ENCODE results near the gene PRELID1. TPM values are rescaled to one million over a fixed set of nuclear protein-coding genes. Genes with fewer than 3 reads are reported as not detected.

Gene PRELID1
- total and polyA plus RNA-seq, 10 of the 15 experiments (the other 5 are each of a cell fraction or from before 2014, with no cell fraction given) = 30.9 to 584 (median 254) TPM

GRCh38 chr5:177351392-177352329 lies 48.1 kb downstream of the PRELID1 start, which contains the start of gene LMAN2 (continued):
- TF ChIP-seq RELB (IDR thresholded peaks at IDR 0.05; ENCODE audit: low read depth) (peak; percentile 100), MEF2A (IDR thresholded peaks at IDR 0.05; ENCODE audit: insufficient read depth, low read depth, low read length) (no peak), PBX3 (IDR thresholded peaks at IDR 0.05; ENCODE audit: insufficient replicate concordance, low read depth, low read length) (peak; percentile 98), JUNB (IDR thresholded peaks at IDR 0.05) (no peak), PML (IDR thresholded peaks at IDR 0.05; ENCODE audit: low read length) (peak; percentile 80; the same call in 1 of the 2 replicates)

- H3K4me3 ChIP-seq = no peak overlapping the region
- WGBS (ENCODE audit: insufficient coverage, insufficient replicate concordance, low lambda C conversion rate, missing lambda C conversion rate) = 0% methylated on average over 1 of the region's 5 CpGs
- H3K36me3 ChIP-seq (ENCODE audit: control insufficient read depth in 2 of 2, insufficient read depth in 2 of 2, low read length in 1 of 2) = peaks cover 0 to 4% of the 10 kb centered on the region in 2 experiments; a peak in 2 of 4 replicates
- SMC1A ChIA-PET (ENCODE audit: uncharacterized antibody, unreplicated experiment) = interaction anchor here (0.6 to 3.4 kb wide), 4 partner anchors 9 to 205 kb away, joined by 3 to 20 read pairs (median 12); no protein-coding TSS in a partner anchor
- DNase-seq (ENCODE audit: low read depth, low spot score) = no peak
- peaks cover 28% of the 10 kb centered on the region for H3K4me1 ChIP-seq (ENCODE audit: control insufficient read depth, insufficient read depth, low read length)
- H3K79me2 ChIP-seq (ENCODE audit: control insufficient read depth, insufficient read depth, low read length) = peaks cover 32% of the 10 kb centered on the region
- no peaks in the 10 kb centered on the region for H4K20me1 ChIP-seq (ENCODE audit: control insufficient read depth, insufficient read depth)
- BruUV-seq (replicated peaks) = no TSS peak
- H3K27ac ChIP-seq (ENCODE audit: control insufficient read depth, insufficient read depth) = no peak overlapping the region
- POLR2A ChIA-PET = interaction anchor here (0.6 to 1.7 kb wide), 4 partner anchors 29 to 168 kb away, joined by 3 to 7 read pairs (median 4); no protein-coding TSS in a partner anchor
- no peaks in the 10 kb centered on the region for H3K27me3 ChIP-seq (replicated peaks in 1 of 2; ENCODE audit: control insufficient read depth in 2 of 2, insufficient read depth in 2 of 2, low read length in 1 of 2)
- H3K9me3 ChIP-seq (replicated peaks; ENCODE audit: control insufficient read depth, insufficient read depth, low read length) = peaks cover 3% of the 10 kb centered on the region; the same call in 1 of the 3 replicates
- in situ Hi-C loops (cut with MboI) (no loop called here), intact Hi-C loops (cut with micrococcal nuclease; ENCODE audit: unreplicated experiment) (no loop called here)
- no peak for FAIRE-seq
- no peak for TF ChIP-seq NFIC (IDR thresholded peaks at IDR 0.05; ENCODE audit: low read depth, low read length)
- H2AFZ ChIP-seq (ENCODE audit: control insufficient read depth, low read depth, low read length) = no peak overlapping the region
- CTCF ChIA-PET = interaction anchor here (1.9 to 7.2 kb wide), 4 partner anchors 12 to 101 kb away, joined by 6 to 46 read pairs (median 16); no protein-coding TSS in a partner anchor
- no peak overlapping the region for H3K9ac ChIP-seq (ENCODE audit: control insufficient read depth, insufficient read depth, low read length)
- no peak overlapping the region for H3K4me2 ChIP-seq (ENCODE audit: control insufficient read depth, insufficient read depth)
- RAD21 ChIA-PET (ENCODE audit: unreplicated experiment) = interaction anchor here (0.7 to 2.9 kb wide), 3 partner anchors 8 to 100 kb away, joined by 3 to 20 read pairs (median 7); no protein-coding TSS in a partner anchor
- no peak for ATAC-seq
These were observed 49.5 kb downstream of the PRELID1 start for GRCh38 chr5:177353093-177353492.
